GM23338 (cell line): Measurements from ENCODE around the gene SRGAP1. TPM values are rescaled to one million over a fixed set of nuclear protein-coding genes. Genes with fewer than 3 reads are reported as not detected.

Experiments
- ATAC-seq: fragments of 200-7000 bp; cut with Tn5 transposase; 3 replicates; pipeline ENCODE4 v1.9.1; 2020
- DNase-seq: peaks from one replicate; pipeline ENCODE4 v3.0.0-alpha.2; 2015; ENCODE audit warnings: low spot score
- H2AFZ ChIP-seq: fragments of 200-600 bp; sonication (generic); 2 replicates; pipeline ENCODE4 v1.8.0; 2016; ENCODE audit warnings: antibody characterized with exemption, mild to moderate bottlenecking, moderate library complexity
- H3F3A ChIP-seq: fragments of 200-600 bp; sonication (generic); replicated peaks from 2 replicates; pipeline ENCODE4 v1.8.0; 2017; ENCODE audit warnings: antibody characterized with exemption, mixed run types, low read depth
- H3K27ac ChIP-seq: fragments of 200-600 bp; sonication (generic); 2 replicates; pipeline ENCODE4 v1.6.1; 2016; ENCODE audit warnings: low read depth
- H3K27me3 ChIP-seq: fragments of 200-600 bp; sonication (generic); 2 replicates; pipeline ENCODE4 v1.8.0; 2016; ENCODE audit warnings: mild to moderate bottlenecking, mixed run types, moderate library complexity; ENCODE audit not compliant: insufficient read depth
- H3K36me3 ChIP-seq: fragments of 200-600 bp; sonication (generic); 2 replicates; pipeline ENCODE4 v1.8.0; 2016; ENCODE audit warnings: mild to moderate bottlenecking; ENCODE audit not compliant: insufficient read depth
- H3K4me1 ChIP-seq: fragments of 200-600 bp; sonication (generic); 2 replicates; pipeline ENCODE4 v1.8.0; 2016; ENCODE audit warnings: mild to moderate bottlenecking, moderate library complexity; ENCODE audit not compliant: insufficient read depth
- H3K4me2 ChIP-seq: fragments of 200-600 bp; sonication (generic); 2 replicates; pipeline ENCODE4 v1.7.1; 2017; ENCODE audit warnings: mixed run types
- H3K4me3 ChIP-seq: fragments of 200-600 bp; sonication (generic); 2 replicates; pipeline ENCODE4 v1.6.1; 2016; ENCODE audit warnings: mixed run types
- H3K79me2 ChIP-seq: fragments of 200-600 bp; sonication (generic); replicated peaks from 2 replicates; pipeline ENCODE4 v1.8.0; 2017; ENCODE audit warnings: mild to moderate bottlenecking; ENCODE audit not compliant: insufficient read depth
- H3K9me2 ChIP-seq: fragments of 200-600 bp; sonication (generic); 2 replicates; pipeline ENCODE4 v1.8.0; 2017; ENCODE audit not compliant: insufficient read depth
- H4K20me1 ChIP-seq: fragments of 200-600 bp; sonication (generic); replicated peaks from 2 replicates; pipeline ENCODE4 v1.8.0; 2017; ENCODE audit warnings: mild to moderate bottlenecking; ENCODE audit not compliant: insufficient read depth
- H3K27ac Mint-ChIP-seq: 2 replicates; pipeline ENCODE4 v1.8.0; 2020; ENCODE audit warnings: inconsistent platforms, mild to moderate bottlenecking, moderate library complexity, mixed read lengths
- H3K27me3 Mint-ChIP-seq: 3 replicates; pipeline ENCODE4 v1.8.0; 2022; ENCODE audit warnings: low read depth, mild to moderate bottlenecking, moderate library complexity, mixed read lengths, inconsistent platforms; ENCODE audit not compliant: insufficient read depth, poor library complexity
- H3K36me3 Mint-ChIP-seq: 3 replicates; pipeline ENCODE4 v1.8.0; 2021; ENCODE audit warnings: low read depth, mild to moderate bottlenecking, inconsistent platforms, moderate library complexity, mixed read lengths
- H3K4me1 Mint-ChIP-seq: 3 replicates; pipeline ENCODE4 v1.8.0; 2020; ENCODE audit warnings: mild to moderate bottlenecking, inconsistent platforms, mixed read lengths
- H3K4me3 Mint-ChIP-seq: 3 replicates; pipeline ENCODE4 v1.8.0; 2021; ENCODE audit warnings: moderate library complexity, mild to moderate bottlenecking, inconsistent platforms, mixed read lengths
- H3K9me3 Mint-ChIP-seq: 3 replicates; pipeline ENCODE4 v1.8.0; 2020; ENCODE audit warnings: moderate library complexity, mild to moderate bottlenecking, inconsistent platforms, mixed read lengths
- CREB1 ChIP-seq: fragments of 250-450 bp; sonication (Bioruptor Pico); IDR thresholded peaks from 2 replicates; pipeline ENCODE4 v1.5.0; 2020; ENCODE audit warnings: low read depth, mild to moderate bottlenecking, moderate library complexity
- CTCF ChIP-seq, 2 experiments: fragments of 200-600 bp in 1 of 2; sonication (generic) in 1 of 2; conservative IDR thresholded peaks; 2 replicates each; pipeline versions ENCODE4 v1.5.1 to v1.6.1; 2016 to 2017; ENCODE audit warnings: antibody characterized with exemption in 2 of 2, low read depth in 2 of 2, mild to moderate bottlenecking in 2 of 2, moderate library complexity in 1 of 2
- EZH2 ChIP-seq: fragments of 200-600 bp; sonication (generic); IDR thresholded peaks from one replicate; pipeline ENCODE4 v1.8.0; 2017; ENCODE audit warnings: antibody characterized with exemption, mild to moderate bottlenecking, low read depth; ENCODE audit not compliant: unreplicated experiment
- EZH2phosphoT487 ChIP-seq: fragments of 200-600 bp; sonication (generic); IDR thresholded peaks from one replicate; pipeline ENCODE4 v1.8.1; 2018; ENCODE audit warnings: antibody characterized with exemption; ENCODE audit not compliant: unreplicated experiment
- JUNB ChIP-seq: IDR thresholded peaks from one replicate; pipeline ENCODE4 v1.6.1; 2016; ENCODE audit warnings: antibody characterized with exemption; ENCODE audit not compliant: unreplicated experiment
- NANOG ChIP-seq: IDR thresholded peaks from 2 replicates; pipeline ENCODE4 v1.6.1; 2016; ENCODE audit warnings: antibody characterized with exemption, borderline replicate concordance
- POLR2AphosphoS5 ChIP-seq: IDR thresholded peaks from 2 replicates; pipeline ENCODE4 v1.6.1; 2016; ENCODE audit warnings: antibody characterized with exemption, low read depth
- STAT1 ChIP-seq: IDR thresholded peaks from one replicate; pipeline ENCODE4 v1.6.1; 2016; ENCODE audit warnings: antibody characterized with exemption; ENCODE audit not compliant: unreplicated experiment
- ZNF114 ChIP-seq: fragments of 250-450 bp; sonication (Bioruptor Pico); IDR thresholded peaks from 2 replicates; pipeline ENCODE4 v1.5.0; 2020; ENCODE audit warnings: mild to moderate bottlenecking, moderate library complexity
- ZNF331 ChIP-seq: fragments of 250-450 bp; sonication (Bioruptor Pico); IDR thresholded peaks from 2 replicates; pipeline ENCODE4 v1.5.0; 2020; ENCODE audit warnings: low read depth, mild to moderate bottlenecking, moderate library complexity
- polyA plus RNA-seq: library from polyadenylated mRNA; unstranded; fragments of >200 nt; fragmentation: Nextera tagmentation; extraction: Ambion mirVana; gene quantifications from 2 replicates; pipeline ENCODE4 v1.2.1, GENCODE V29; 2016
- total RNA-seq: library from RNA; depleted of rRNA; stranded (reverse); fragments of >200 nt; shearing (Covaris generic); gene quantifications from 2 replicates; pipeline ENCODE4 v1.2.3, GENCODE V29; 2014
- TF ChIP-seq, protein P1 (sequence below): fragments of 250-450 bp; sonication (Bioruptor Pico); IDR thresholded peaks from 2 replicates; pipeline ENCODE4 v1.5.0; 2020; ENCODE audit warnings: mild to moderate bottlenecking, moderate library complexity
- TF ChIP-seq, protein P2 (sequence below): IDR thresholded peaks from one replicate; pipeline ENCODE4 v1.6.1; 2018; ENCODE audit warnings: antibody characterized with exemption; ENCODE audit not compliant: unreplicated experiment
- TF ChIP-seq, protein P3 (sequence below): IDR thresholded peaks from 2 replicates; pipeline ENCODE4 v1.6.1; 2016; ENCODE audit warnings: antibody characterized with exemption

Gene SRGAP1
- total and polyA plus RNA-seq, 2 experiments from 2014 or later: 6.1 to 8.1 TPM

GRCh38 chr12:64187370-64187769 is 342.9 kb downstream of the SRGAP1 start:
- H3K9me3 Mint-ChIP-seq: no peaks in the 10 kb centered on the region
- Histone ChIP-seq H3K27ac (no peak overlapping the region), H3K27me3 (no peaks in the 10 kb centered on the region), H3K36me3 (no peaks in the 10 kb centered on the region), H3K79me2 (no peaks in the 10 kb centered on the region), H3K4me3 (no peak overlapping the region), H3K9me2 (no peaks in the 10 kb centered on the region), H2AFZ (no peak overlapping the region), H4K20me1 (no peaks in the 10 kb centered on the region; the same call in 1 of the 2 replicates), H3K4me1 (no peaks in the 10 kb centered on the region), H3K4me2 (no peak overlapping the region), H3F3A (no peaks in the 10 kb centered on the region)
- H3K27ac Mint-ChIP-seq: no peak overlapping the region
- no peaks in the 10 kb centered on the region; the same call in 2 of the 3 replicates for H3K4me1 Mint-ChIP-seq
- ATAC-seq: no peak
- no peak for TF ChIP-seq EZH2phosphoT487
- TF ChIP-seq POLR2AphosphoS5: no peak
- TF ChIP-seq, protein P1, sequence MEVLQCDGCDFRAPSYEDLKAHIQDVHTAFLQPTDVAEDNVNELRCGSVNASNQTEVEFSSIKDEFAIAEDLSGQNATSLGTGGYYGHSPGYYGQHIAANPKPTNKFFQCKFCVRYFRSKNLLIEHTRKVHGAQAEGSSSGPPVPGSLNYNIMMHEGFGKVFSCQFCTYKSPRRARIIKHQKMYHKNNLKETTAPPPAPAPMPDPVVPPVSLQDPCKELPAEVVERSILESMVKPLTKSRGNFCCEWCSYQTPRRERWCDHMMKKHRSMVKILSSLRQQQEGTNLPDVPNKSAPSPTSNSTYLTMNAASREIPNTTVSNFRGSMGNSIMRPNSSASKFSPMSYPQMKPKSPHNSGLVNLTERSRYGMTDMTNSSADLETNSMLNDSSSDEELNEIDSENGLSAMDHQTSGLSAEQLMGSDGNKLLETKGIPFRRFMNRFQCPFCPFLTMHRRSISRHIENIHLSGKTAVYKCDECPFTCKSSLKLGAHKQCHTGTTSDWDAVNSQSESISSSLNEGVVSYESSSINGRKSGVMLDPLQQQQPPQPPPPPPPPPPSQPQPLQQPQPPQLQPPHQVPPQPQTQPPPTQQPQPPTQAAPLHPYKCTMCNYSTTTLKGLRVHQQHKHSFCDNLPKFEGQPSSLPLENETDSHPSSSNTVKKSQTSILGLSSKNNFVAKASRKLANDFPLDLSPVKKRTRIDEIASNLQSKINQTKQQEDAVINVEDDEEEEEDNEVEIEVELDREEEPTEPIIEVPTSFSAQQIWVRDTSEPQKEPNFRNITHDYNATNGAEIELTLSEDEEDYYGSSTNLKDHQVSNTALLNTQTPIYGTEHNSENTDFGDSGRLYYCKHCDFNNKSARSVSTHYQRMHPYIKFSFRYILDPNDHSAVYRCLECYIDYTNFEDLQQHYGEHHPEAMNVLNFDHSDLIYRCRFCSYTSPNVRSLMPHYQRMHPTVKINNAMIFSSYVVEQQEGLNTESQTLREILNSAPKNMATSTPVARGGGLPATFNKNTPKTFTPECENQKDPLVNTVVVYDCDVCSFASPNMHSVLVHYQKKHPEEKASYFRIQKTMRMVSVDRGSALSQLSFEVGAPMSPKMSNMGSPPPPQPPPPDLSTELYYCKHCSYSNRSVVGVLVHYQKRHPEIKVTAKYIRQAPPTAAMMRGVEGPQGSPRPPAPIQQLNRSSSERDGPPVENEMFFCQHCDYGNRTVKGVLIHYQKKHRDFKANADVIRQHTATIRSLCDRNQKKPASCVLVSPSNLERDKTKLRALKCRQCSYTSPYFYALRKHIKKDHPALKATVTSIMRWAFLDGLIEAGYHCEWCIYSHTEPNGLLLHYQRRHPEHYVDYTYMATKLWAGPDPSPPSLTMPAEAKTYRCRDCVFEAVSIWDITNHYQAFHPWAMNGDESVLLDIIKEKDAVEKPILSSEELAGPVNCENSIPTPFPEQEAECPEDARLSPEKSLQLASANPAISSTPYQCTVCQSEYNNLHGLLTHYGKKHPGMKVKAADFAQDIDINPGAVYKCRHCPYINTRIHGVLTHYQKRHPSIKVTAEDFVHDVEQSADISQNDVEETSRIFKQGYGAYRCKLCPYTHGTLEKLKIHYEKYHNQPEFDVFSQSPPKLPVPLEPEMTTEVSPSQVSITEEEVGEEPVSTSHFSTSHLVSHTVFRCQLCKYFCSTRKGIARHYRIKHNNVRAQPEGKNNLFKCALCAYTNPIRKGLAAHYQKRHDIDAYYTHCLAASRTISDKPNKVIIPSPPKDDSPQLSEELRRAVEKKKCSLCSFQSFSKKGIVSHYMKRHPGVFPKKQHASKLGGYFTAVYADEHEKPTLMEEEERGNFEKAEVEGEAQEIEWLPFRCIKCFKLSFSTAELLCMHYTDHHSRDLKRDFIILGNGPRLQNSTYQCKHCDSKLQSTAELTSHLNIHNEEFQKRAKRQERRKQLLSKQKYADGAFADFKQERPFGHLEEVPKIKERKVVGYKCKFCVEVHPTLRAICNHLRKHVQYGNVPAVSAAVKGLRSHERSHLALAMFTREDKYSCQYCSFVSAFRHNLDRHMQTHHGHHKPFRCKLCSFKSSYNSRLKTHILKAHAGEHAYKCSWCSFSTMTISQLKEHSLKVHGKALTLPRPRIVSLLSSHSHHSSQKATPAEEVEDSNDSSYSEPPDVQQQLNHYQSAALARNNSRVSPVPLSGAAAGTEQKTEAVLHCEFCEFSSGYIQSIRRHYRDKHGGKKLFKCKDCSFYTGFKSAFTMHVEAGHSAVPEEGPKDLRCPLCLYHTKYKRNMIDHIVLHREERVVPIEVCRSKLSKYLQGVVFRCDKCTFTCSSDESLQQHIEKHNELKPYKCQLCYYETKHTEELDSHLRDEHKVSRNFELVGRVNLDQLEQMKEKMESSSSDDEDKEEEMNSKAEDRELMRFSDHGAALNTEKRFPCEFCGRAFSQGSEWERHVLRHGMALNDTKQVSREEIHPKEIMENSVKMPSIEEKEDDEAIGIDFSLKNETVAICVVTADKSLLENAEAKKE (CRISPR knock-in tag): no peak
- TF ChIP-seq CREB1 (CRISPR knock-in tag): no peak
- TF ChIP-seq, protein P2, sequence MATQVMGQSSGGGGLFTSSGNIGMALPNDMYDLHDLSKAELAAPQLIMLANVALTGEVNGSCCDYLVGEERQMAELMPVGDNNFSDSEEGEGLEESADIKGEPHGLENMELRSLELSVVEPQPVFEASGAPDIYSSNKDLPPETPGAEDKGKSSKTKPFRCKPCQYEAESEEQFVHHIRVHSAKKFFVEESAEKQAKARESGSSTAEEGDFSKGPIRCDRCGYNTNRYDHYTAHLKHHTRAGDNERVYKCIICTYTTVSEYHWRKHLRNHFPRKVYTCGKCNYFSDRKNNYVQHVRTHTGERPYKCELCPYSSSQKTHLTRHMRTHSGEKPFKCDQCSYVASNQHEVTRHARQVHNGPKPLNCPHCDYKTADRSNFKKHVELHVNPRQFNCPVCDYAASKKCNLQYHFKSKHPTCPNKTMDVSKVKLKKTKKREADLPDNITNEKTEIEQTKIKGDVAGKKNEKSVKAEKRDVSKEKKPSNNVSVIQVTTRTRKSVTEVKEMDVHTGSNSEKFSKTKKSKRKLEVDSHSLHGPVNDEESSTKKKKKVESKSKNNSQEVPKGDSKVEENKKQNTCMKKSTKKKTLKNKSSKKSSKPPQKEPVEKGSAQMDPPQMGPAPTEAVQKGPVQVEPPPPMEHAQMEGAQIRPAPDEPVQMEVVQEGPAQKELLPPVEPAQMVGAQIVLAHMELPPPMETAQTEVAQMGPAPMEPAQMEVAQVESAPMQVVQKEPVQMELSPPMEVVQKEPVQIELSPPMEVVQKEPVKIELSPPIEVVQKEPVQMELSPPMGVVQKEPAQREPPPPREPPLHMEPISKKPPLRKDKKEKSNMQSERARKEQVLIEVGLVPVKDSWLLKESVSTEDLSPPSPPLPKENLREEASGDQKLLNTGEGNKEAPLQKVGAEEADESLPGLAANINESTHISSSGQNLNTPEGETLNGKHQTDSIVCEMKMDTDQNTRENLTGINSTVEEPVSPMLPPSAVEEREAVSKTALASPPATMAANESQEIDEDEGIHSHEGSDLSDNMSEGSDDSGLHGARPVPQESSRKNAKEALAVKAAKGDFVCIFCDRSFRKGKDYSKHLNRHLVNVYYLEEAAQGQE: no peak
- no peak for TF ChIP-seq NANOG
- no peak for TF ChIP-seq EZH2
- TF ChIP-seq, protein P3, sequence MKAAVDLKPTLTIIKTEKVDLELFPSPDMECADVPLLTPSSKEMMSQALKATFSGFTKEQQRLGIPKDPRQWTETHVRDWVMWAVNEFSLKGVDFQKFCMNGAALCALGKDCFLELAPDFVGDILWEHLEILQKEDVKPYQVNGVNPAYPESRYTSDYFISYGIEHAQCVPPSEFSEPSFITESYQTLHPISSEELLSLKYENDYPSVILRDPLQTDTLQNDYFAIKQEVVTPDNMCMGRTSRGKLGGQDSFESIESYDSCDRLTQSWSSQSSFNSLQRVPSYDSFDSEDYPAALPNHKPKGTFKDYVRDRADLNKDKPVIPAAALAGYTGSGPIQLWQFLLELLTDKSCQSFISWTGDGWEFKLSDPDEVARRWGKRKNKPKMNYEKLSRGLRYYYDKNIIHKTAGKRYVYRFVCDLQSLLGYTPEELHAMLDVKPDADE: no peak
- no peak for TF ChIP-seq ZNF114 (CRISPR knock-in tag)
- no peak for TF ChIP-seq JUNB
- TF ChIP-seq ZNF331 (CRISPR knock-in tag): no peak
- TF ChIP-seq STAT1: no peak
- TF ChIP-seq CTCF (conservative IDR thresholded peaks at IDR 0.05; ENCODE audit: low read depth in 2 of 2): no peak
- no peaks in the 10 kb centered on the region for H3K36me3 Mint-ChIP-seq
- H3K27me3 Mint-ChIP-seq: peaks cover 2% of the 10 kb centered on the region
- no peak overlapping the region for H3K4me3 Mint-ChIP-seq
- no peak for DNase-seq
